Tongue (tissue), 2 donors: ENCODE results near the gene SIN3A. TPM values are rescaled to one million over a fixed set of nuclear protein-coding genes. Genes with fewer than 3 reads are reported as not detected.
A peak's percentile ranks its signal among the peaks of the same experiment; 100 is the strongest.

Source experiments
- DNase-seq: peaks from one replicate; pipeline ENCODE4 v3.0.0-alpha.2; 2015
- total RNA-seq: library from RNA; depleted of rRNA; stranded (reverse); fragments of >200 nt; gene quantifications from one replicate; pipeline ENCODE4 v1.2.3, GENCODE V29; 2014

SIN3A gene
- total RNA-seq, 1 donor from 2014 or later, result 48.2 TPM

DNA sequence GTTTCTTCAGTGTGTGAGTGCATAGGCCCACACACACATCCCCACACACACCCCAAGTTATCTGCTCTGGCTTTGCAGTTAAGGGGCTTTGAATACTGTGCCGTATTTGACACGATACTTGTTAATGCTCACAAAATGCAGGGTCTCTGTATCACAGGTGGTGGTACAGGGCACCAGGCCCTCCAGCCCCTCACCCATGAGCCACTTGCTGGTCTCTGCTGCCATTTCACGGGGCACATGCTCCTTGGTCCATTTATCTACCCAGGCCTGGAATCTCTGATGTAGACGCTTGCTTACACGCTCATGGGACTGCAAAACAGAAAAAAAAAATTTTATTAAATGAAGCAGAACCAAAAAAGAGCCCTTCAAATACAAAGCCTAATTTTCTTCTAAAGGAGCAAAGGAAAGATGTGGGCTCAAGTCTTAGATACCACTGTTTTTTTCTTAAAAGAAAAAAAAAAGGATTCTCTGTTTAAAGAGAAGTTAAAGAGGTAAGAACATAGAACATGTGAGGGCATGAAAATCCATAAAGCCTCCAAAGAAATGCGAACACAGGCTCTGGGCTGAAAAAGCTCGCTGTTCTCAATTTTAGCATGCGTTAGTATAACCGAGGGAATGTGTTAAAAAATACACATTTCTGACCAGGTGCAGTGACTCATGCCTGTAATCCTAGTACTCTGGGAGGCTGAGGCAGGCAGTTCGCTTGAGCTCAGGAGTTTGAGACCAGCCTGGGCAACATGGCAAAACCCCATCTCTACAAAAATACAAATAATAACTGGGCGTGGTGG, 79.4 kb downstream of the SIN3A start:
- no peak for DNase-seq

DNA sequence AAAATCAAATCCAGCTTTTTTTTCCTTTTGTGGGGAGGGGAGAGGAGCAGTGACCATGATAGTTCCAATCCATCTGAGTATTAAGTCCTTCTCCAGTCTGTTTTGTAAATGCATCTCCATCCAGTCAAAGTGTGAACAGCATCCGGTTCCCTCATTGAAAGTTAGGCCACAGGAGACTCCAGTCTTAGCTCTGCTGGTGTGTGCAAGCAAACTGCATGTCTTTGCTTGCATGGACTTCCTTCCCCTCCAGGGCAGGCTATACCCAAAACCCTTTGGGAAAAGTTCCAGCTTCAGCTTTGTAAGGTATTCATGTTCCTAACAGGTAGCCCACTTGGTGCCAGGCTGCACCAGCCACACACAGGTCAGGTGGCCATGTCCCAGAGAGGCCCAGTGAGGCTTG, 80.0 kb downstream of the SIN3A start:
- no peak for DNase-seq

DNA sequence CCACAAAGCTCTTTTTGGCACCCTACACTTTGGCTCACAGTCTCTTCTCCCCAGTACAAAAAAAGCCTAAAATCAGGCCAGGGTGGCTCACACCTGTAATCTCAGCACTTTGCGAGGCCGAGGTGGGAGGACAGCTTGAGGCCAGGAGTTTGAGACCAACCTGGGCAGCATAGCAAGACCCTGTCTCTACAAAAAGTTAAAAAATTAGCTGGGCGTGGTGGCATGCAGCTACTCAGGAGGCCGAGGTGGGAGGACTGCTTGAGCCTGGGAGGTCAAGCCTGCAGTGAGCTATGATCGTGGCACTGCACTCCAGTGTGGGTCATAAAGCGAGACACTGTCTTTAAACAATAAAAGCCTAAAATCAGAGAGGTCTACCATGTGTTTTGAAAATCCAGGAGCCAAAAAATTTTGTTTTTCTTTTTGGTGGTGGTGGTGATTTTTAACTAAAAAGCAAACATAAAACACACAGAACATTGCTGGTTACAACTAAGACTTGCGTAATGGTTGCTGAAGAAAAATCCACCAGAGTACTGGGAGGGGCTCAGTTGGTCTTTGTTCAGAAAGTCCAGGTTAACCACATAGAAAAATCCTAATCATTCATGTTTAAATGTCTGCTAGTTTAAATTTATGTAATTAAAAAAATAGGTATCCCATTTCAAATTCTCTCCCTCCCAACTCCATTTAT, 81.5 kb downstream of the SIN3A start:
- DNase-seq, result no peak

DNA sequence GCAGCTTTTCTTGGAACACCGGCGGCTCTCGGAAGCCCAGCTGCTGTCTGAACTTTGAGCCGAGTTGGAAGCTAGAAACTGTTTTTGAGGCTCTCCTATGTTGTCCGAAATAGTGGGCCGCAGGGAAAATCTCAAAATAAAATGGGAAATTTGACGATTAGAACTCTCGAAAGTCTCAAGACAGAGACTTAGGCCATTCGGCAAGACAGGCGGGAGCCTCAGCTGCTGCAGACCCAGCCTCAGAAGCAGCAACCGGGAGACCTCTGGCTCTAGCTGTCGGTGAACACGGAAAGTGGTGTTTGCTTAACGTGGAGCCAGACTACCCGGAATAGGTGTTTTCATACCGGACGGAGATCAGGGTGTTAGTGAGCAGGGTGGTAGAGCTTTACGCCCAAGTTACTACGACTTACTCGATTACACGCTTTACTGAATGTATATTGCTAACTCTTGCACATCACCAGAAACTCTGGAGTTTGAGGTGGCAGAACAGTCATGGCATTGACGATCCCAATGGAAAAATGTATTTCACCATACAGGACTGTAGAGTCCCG, 82.7 kb downstream of the SIN3A start:
- DNase-seq, result no peak

DNA sequence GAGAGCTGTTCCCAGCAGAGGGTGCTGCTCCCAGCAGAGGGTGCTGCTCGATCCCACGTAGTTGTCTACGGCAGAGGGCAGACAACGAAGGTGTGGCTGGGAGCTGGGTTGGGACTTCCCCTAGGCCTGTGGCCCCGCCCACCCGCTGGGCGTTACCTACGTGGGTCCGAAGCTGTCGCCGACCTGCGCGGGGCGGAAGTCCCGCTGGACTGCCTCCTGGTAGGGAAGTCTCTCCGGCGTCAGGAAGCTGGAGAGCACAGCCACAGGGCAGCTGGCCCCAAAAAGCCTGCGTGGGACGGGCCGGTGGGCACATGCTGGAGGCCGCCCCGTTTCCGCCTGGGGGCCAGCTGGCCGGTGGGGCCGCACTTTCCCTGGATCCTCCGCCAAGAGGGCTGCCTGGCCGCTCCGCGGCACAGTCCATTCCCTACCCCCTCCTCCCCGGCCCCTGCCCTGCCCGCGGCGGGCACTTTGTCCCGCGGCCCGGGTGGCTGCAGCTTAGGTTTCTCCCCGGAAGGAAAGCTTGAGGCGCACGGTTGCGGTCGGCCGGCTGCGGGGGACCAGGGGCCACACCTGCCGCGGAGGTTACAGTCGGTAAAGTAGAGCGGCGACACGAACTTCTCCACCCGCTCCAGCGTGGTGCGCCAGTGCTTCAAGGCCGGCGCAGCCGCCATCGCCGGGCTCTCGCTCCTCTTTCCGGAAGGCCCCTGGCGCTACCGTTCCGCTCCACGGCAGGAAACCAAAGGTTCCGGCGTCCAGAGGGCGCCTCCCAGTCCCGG, 83.4 kb downstream of the SIN3A start, which contains the start of gene MAN2C1:
TSS of gene MAN2C1 (minus strand) at position 695 of the 776 bp plus-strand sequence. CDS start at position 671, 24 bp downstream.
- DNase-seq, result peak; percentile 97

DNA sequence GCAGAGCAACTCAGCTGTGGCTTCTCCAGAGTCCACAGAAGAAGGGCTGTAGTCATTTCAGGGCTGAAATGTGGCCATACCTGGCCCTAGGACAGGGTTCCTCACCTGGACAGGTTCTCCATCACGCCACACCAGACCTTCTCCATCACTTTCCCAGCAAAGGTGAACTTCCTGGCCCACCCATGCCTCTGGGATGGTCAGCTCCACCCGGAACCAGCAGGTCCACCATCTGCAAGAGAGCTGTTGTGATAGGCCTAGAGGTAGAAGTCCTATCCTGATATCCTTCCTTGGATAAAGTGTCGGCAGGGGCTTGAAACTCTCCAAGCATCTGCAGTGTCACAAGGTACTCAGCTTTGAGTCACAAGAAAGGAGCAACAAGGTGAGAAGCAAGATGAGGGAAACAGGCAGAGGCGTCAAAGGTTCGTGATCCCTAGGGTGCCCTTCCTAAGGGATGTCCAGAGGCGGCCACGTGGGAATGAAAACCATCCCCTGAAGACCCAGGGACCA, 84.0 kb downstream of the SIN3A start:
- no peak for DNase-seq

DNA sequence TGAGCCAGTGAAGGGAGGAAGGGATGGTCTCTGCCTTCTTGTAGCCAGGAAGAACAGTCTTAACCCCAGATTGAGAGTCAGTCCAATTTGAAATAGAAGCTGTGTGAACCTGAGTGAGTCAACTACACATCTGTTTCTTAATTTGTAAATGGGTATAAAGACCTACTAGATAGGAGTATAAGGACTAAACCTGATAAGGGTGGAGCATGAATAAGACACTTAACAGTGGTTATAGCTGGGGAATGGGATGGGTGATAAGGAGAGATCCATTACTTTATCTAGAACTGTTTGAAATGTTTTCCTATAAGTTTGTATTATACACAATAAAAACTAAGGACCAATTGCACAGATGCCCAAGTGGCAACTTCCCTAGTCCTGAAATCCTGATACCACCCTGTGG, 84.5 kb downstream of the SIN3A start:
- no peak for DNase-seq

DNA sequence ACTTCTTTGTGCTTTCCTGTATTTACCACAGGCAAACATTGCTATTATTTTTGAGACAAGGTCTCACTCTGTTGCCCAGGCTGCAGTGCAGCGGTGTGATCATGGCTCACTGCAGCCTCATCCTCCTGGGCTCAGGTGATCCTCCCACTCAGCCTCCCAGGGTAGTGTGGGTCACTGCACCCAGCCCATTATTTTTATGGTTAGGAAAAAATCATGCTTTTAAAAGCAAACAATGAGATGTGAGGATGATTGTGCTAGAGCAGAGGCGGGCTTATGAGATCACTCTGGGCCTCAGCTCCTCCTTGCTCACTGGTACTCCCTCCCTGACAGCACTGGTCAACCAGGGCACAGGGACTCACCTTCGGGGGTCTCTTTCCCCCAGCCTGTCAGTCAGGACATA, 85.3 kb downstream of the SIN3A start:
- no peak for DNase-seq

DNA sequence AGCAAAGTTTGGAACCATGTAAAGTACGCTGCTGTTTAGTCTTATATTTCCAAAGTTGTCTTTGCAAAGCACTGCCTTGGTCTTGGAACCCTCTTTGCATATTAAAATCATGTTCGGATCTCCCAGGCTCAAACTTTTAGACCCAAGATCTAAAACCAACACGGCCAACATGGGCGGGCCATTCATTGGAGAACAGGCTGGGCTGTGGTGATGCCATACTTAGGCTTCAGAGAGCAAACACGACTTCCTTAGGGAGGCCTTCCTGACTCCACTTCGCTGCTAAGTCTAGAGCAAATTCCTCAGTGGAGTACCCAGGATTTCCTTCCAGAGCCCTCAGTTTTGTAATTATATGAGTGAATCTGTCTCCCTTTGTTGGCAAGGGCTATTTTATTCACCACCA, 86.6 kb downstream of the SIN3A start:
- no peak for DNase-seq

DNA sequence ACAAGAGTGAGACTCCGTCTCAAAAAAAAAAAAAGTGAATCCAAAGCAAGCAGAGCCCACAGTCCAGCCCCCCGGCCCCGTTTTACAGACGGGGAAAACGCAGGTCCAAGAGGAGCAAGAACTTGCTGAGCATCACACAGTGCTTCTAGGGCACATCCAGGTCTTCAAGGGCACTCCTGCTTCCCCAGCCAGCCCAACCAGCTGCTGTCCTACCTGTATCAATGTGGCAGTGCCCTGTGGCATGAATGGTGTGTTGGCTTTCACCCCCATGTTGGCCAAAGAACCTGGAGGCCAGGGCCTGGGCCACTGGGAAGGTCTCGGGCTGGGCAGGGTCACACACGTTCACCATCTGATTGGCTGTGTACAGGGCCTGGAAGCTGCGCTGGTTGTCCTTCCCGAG, 87.7 kb downstream of the SIN3A start:
- DNase-seq, result no peak

DNA sequence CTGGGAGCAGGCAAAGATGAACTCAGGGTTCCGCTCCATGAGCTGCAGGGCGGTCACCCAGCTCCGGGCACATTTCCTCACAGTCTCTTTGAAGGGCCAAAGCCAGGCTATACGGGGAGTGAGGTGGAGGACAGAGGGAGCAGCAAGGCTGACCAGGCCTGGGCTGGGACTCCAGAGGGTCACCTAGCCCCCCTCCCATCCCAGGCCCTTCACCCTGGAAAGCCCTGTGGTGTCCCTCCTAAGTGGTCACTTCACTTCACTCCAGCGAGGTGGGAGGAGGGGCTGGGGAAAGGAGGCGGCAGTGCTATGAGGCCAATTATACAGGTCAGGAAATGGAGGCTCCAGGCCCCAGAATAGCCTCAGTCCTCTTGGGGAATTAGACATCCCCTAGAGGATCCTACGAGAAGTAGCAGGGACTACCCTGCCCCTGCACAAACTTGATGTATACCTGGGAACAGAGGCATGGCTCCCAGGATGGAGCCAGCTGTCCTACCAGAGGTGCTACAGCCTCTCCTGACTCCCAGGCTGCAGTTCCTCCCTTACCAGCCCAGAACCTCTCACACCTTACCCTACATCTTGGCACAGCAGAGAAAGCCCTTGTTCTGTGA, 88.7 kb downstream of the SIN3A start:
- no peak for DNase-seq

DNA sequence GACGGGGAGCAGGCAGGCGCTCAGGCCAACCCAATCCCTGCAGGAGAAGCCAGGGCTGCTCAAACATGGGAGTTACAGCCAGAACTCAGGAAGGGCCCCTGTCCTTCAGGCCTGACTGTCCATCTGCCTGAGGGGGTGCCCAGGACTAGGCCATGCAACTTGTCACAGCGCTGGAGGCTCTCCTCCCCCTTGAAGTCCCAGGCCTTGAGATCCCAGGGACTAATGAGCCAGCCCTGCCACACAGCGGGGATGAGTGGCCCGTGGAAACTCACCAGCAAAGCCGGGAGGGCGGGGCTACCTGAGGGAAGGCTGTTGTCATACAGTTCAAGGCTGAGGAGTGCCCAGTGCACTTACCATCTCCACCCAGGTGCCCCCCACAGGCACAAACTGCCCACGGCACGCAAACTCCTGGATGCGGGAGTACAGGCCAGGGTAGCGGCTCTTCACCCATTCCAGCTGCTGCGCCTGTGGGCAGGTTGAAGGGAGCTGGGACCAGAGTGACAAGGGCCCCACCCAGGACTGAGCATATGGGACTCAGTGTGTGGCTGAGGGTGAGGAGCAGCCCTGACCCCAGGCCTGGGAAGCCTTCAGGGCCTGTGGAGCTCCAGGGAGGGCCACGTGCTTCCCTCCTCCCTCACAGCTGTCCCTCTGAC, 89.4 kb downstream of the SIN3A start:
- no peak for DNase-seq

DNA sequence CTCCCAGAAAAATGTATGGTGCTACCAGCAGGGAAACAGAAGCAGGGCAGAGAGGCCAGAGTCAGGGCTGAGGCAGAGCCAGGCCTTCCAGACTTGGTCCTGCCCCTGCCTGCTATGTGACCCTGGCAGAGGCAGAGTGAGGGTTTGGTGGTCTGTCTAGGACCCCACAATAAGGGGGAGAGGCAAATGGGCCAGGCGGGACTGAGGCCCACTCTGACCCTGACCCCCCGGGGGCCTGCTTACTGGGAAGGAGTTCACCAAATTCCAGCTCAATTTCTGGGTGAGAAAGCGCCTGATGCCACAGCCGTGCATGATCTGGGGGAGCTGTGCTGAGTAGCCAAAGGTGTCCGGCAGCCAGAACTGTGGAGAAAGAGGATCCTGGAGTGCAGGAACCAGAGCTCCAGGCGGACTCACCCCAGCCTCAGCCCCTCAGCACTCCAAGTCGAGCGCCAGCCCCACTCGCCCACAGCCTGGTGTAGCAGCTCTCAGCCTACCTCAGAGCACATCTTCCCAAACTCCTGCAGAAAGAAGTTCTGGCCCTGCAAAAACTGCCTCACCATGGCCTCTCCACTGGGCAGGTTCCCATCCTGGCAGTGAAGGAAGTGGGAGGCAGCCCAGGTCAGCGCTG, 90.0 kb downstream of the SIN3A start:
- DNase-seq, result no peak

DNA sequence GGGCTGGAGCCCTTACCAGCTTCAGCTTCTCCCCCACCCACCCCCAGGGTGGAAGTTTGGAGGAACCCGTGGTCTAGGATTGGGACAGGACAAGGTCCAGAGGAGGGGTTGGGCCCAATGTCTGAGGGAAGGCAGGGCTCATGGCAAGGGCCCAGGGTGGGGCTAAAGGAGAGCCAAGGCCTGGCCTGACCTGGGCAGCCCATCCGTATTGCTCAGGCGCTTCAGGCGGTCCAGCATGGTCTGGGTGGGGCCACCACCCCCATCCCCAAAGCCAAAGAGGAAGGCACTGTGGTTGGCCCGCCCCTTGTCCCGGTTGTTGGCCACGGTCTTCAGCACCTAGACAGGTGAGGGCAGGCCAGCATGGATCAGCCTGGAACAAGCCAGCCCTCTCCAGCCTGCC, 90.6 kb downstream of the SIN3A start:
- DNase-seq, result no peak

DNA sequence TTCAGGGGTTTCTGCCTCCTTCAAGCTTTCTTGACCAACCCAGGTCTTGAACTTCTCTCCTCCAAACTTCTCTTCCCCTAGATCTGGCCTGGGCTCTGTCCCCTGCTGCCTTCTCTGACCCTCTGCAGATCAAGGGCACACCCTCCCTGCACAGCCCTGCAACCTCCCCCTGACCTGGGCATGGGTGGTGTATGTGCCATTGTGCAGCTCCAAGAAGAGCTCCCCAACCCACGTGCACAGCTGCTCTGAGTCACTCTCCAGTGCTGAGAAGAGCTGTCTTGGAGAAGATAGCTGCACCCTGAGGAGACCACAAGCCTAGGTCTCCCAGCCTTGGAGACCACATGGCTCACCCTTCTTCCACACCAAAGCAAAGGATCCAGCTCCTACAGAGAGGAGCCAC, 91.1 kb downstream of the SIN3A start:
- DNase-seq, result no peak

DNA sequence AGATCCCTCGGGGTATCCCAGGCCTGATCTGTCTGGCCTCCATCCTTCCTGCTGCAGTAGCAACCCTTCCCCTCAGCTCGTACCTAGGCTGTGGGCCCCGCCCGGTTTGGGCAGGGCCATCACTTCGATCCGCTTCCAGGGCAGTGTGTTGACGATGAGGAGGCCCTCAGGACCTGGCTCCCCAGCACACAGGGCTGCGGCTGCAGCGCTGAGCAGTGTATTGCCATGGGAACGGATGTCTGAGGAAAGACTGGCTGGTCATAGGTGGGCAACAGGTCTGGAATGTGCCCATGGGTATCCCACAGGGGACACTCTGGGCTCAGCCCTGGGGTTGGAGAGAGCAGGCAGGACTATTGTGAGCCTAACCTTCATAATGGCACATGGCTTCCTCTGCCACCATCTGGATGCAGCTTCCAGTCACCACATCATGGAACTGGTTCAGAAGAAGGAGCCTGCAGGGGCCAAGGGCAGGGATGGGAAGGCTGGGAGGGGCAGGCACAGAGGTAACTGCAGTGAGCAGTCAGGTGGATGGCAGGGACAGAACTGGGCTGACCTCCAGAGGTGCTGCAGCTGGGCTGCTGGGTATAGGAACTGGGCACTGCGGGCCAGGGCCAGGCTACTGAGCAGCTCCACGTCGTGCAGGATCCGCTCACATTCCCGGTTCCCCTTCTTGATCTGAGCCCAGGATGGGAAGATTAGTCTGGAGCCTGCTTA, 91.8 kb downstream of the SIN3A start:
- no peak for DNase-seq

DNA sequence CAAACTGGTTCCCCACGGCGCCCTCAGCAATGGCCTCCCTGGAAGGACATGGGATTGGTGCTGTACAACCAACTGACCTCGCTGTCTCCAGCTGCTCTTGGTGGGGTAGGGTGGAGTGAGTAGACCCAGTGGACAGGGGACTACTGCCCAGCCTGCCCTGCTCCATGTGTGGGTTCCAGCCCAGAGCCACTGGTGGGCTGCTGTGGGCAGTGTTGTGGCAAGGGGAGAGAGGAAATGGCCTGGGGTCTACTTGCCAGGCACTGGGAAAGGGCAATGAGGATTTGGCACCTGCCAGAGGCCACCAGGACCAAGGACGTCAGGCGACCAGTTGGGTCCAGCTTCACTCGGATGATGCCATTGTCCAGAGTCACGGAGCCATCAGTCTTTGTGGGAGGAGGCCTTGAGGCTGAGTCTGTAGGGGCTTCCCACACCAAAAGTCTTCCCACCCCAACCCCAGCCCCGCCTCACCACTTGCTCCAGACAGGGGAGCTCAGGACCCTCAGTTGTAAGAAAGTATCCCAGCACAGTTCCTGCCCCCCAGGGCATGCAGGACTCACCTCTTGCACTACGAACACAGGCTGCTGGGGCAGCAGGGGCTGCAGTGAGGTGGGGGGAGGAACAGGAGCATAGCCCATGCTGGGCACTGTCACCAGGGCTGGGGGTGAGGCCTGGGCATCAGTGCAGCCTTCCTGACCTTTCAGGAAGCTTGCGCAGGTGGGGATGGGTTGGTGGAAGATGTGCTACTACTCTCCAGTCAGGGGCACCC, 92.5 kb downstream of the SIN3A start:
- no peak for DNase-seq

DNA sequence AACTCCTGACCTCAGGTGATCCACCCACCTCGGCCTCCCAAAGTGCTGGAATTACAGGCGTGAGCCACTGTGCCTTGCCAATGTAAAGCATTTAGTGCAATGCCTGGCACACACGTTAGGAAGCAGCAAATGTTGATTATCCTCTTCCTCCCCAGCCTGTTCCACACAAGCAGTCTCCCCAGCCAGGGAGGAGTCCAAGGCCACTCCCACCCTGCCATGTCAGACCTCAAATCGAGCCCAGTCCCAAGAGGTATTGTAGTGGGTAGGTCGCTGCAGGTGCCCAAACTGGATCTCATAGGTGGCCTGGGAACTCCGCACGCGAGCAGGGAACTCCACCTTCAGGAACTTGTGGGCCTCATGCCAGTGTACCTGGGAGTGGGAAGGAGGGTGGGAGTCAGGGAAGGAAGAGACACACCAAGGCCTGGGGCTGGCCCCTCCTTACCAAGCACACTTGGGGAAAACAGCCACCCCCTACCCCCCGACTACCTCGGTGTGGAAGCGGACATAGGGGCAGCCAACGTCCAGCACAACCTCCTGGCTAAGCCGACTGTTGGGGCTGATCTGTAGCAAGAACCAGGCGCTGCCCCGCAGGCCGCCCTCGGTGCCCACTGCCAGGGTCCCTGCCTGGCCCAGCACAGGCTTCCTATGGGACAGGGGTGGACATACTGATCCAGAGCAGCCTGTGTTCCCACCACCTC, 93.4 kb downstream of the SIN3A start:
- no peak for DNase-seq

DNA sequence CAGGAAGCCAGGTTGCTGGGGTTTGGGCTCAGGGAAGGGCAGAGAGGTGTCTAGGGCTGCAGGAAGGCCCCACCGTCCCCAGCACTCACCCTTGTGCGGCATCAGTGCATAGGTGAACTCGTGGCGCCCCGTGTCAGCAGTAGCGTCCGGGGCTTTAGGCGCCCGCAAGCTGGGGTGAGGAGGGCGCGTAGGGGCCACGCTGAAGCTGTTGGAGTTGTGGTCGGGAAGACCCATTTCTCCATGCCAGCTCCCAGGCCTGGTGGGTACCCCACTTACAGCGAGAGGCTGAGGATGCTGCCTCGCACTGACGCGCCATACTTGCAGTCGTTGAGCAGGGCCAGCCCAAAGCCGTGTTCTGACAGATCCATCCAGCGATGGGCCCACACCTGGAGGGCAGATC, 95.0 kb downstream of the SIN3A start:
- DNase-seq, result no peak
